HG02840 (cell line): ENCODE data around the gene C10orf90.
"Not testable (repeated sequence)": the region's sequence is repeated elsewhere in the genome, so short reads cannot be mapped to it uniquely, and the experiment has no call there.

Experiments used
- ATAC-seq: cut with Tn5 transposase; IDR thresholded peaks from one replicate; pipeline ENCODE4 v1.9.1; 2021; ENCODE audit warnings: mild to moderate bottlenecking, moderate library complexity, moderate number of reproducible peaks; ENCODE audit not compliant: unreplicated experiment, low FRiP score

C10orf90 gene

GRCh38 chr10:126379166-126379565 lies 291.3 kb downstream of the C10orf90 start:
- ATAC-seq: not testable (repeated sequence)

- ATAC-seq: no peak
Measured at GRCh38 chr10:126376956-126377355, 293.5 kb downstream of the C10orf90 start.

GRCh38 chr10:126375926-126376554 lies 294.5 kb downstream of the C10orf90 start:
- no peak for ATAC-seq

GRCh38 chr10:126375299-126375698 lies 295.2 kb downstream of the C10orf90 start:
- no peak for ATAC-seq
